Measurements from ENCODE around the gene P2RX3. TPM values are rescaled to one million over a fixed set of nuclear protein-coding genes. Genes with fewer than 3 reads are reported as not detected.

P2RX3 gene
- total and polyA plus RNA-seq, 2 donors from 2014 or later, result not detected

DNA sequence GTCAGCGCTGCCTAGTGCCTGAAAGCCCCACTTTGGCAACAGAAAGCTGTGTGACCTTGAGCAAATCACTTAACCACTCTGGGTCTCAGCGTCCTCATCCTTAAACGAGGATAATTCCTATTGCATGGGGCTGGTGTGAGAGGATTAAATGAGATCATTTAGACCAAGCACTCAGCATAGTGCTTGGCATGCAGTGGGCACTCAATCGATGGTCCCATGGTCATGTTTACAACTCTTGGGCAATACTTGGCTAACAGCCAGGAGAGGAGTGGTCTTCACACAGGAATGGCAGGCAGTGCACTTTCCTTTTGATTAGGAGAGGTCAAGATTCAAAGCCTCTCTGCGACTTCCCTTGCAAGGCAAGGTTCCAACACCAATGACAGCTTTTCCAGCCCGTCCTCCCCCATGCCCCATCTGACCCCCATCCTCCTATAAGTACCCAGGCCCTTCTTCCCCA lies 27.5 kb upstream of the P2RX3 start:
- peak overlapping the region in 2 of 3 donors; percentile 37 for H3K9ac ChIP-seq (ENCODE audit: low read length in 3 of 3)
- H3K27me3 ChIP-seq (ENCODE audit: control insufficient read depth, insufficient read depth, low read length), result no peaks in the 10 kb centered on the region
- intact Hi-C loops (cut with DNase I), result no loop called here
- H3K36me3 ChIP-seq (ENCODE audit: control insufficient read depth in 2 of 3, insufficient read depth in 3 of 3, low read length in 3 of 3), result peaks cover 4 to 14% (median 12%) of the 10 kb centered on the region in 3 donors
- H3K4me1 ChIP-seq (ENCODE audit: control insufficient read depth in 2 of 3, insufficient read depth in 2 of 3, low read depth in 1 of 3, low read length in 3 of 3), result peaks cover 5 to 24% (median 7%) of the 10 kb centered on the region in 3 donors
- H3K27ac ChIP-seq (ENCODE audit: low read depth in 2 of 2, low read length in 2 of 2), result peak overlapping the region; percentile 59 to 77
- FAIRE-seq (no peak), DNase-seq (peak in 2 of 5 donors; percentile 19 to 60)
- TF ChIP-seq, protein P1, sequence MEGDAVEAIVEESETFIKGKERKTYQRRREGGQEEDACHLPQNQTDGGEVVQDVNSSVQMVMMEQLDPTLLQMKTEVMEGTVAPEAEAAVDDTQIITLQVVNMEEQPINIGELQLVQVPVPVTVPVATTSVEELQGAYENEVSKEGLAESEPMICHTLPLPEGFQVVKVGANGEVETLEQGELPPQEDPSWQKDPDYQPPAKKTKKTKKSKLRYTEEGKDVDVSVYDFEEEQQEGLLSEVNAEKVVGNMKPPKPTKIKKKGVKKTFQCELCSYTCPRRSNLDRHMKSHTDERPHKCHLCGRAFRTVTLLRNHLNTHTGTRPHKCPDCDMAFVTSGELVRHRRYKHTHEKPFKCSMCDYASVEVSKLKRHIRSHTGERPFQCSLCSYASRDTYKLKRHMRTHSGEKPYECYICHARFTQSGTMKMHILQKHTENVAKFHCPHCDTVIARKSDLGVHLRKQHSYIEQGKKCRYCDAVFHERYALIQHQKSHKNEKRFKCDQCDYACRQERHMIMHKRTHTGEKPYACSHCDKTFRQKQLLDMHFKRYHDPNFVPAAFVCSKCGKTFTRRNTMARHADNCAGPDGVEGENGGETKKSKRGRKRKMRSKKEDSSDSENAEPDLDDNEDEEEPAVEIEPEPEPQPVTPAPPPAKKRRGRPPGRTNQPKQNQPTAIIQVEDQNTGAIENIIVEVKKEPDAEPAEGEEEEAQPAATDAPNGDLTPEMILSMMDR (IDR thresholded peaks at IDR 0.05; ENCODE audit: borderline replicate concordance, extremely low read depth, insufficient read depth), result no peak
- no peaks in the 10 kb centered on the region for H3K9me3 ChIP-seq (ENCODE audit: control insufficient read depth in 2 of 3, insufficient read depth in 1 of 3, low read length in 3 of 3)
- peak overlapping the region in 2 of 3 donors; percentile 7 to 35 for H3K4me3 ChIP-seq (ENCODE audit: low read length in 3 of 3)

DNA sequence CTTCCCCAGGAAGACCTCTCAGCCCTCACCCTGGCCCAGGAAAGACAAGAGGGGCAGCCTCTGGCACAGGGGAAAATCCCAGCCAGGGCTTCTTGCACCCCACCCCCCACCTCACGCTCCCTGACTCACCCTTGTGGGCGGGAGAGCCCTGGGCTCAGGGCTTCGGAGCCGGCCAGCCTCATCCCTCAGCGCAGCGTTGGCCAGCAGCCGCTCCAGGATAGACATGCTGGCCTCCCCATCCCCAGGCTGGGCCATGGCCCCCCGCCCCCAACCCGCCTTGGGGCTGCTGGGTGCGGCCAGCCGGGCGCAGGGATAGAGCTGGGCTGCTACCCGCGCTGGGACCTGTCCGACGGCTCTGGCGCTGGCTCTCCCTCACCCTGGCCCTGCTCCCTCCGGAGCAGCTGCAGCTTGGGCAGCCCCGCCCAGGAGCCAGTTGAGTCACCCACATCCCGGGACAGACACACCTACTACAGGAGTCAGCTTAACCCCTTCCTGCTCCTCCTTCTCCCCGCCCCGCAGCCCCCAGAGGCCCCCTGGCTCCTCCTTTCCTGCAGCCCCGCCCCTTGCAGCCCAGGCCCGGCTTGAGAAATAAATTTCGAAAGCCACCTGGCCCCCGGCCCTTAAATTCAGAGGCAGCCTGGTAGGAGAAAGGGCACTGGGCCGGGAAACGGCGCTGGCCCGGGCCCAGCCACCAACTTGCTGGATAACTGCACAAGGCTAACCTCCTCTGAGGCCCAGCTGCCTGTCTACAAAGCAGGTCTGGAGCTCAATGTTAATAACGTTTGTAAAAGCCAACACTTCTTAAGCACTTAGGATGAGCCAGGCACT lies 26.8 kb upstream of the P2RX3 start:
- FAIRE-seq (no peak), DNase-seq (peak; percentile 91 to 97 (median 91))
- no peaks in the 10 kb centered on the region for H3K9me3 ChIP-seq (ENCODE audit: control insufficient read depth in 2 of 3, insufficient read depth in 1 of 3, low read length in 3 of 3)
- H3K4me1 ChIP-seq (ENCODE audit: control insufficient read depth in 2 of 3, insufficient read depth in 2 of 3, low read depth in 1 of 3, low read length in 3 of 3), result peaks cover 5 to 28% (median 11%) of the 10 kb centered on the region in 3 donors
- no peaks in the 10 kb centered on the region for H3K27me3 ChIP-seq (ENCODE audit: control insufficient read depth, insufficient read depth, low read length)
- intact Hi-C loops (cut with DNase I), result no loop called here
- H3K36me3 ChIP-seq (ENCODE audit: control insufficient read depth in 2 of 3, insufficient read depth in 3 of 3, low read length in 3 of 3), result peaks cover 4 to 16% (median 14%) of the 10 kb centered on the region in 3 donors
- TF ChIP-seq, protein P1 (IDR thresholded peaks at IDR 0.05; ENCODE audit: borderline replicate concordance, extremely low read depth, insufficient read depth), result no peak
- peak overlapping the region; percentile 66 to 77 for H3K27ac ChIP-seq (ENCODE audit: low read depth in 2 of 2, low read length in 2 of 2)
- H3K9ac ChIP-seq (ENCODE audit: low read length in 3 of 3), result peak overlapping the region in 1 of 3 donors; percentile 37
- peak overlapping the region in 2 of 3 donors; percentile 8 to 35 for H3K4me3 ChIP-seq (ENCODE audit: low read length in 3 of 3)

GRCh38 chr11:57312511-57313021 lies 25.6 kb upstream of the P2RX3 start:
- peaks cover 14 to 27% (median 23%) of the 10 kb centered on the region in 3 donors for H3K36me3 ChIP-seq (ENCODE audit: control insufficient read depth in 2 of 3, insufficient read depth in 3 of 3, low read length in 3 of 3)

More at GRCh38 chr11:57312511-57313021, 25.6 kb upstream of the P2RX3 start:
- H3K4me3 ChIP-seq (ENCODE audit: low read length in 3 of 3), result no peak overlapping the region
- H3K9me3 ChIP-seq (ENCODE audit: control insufficient read depth in 2 of 3, insufficient read depth in 1 of 3, low read length in 3 of 3), result no peaks in the 10 kb centered on the region
- H3K27ac ChIP-seq (ENCODE audit: low read depth in 2 of 2, low read length in 2 of 2), result no peak overlapping the region
- FAIRE-seq (no peak), DNase-seq (peak in 1 of 5 donors; percentile 74)
- peaks cover 5 to 25% (median 11%) of the 10 kb centered on the region in 3 donors for H3K4me1 ChIP-seq (ENCODE audit: control insufficient read depth in 2 of 3, insufficient read depth in 2 of 3, low read depth in 1 of 3, low read length in 3 of 3)
- intact Hi-C loops (cut with DNase I), result no loop called here
- TF ChIP-seq, protein P1 (IDR thresholded peaks at IDR 0.05; ENCODE audit: borderline replicate concordance, extremely low read depth, insufficient read depth), result no peak
- H3K9ac ChIP-seq (ENCODE audit: low read length in 3 of 3), result no peak overlapping the region
- H3K27me3 ChIP-seq (ENCODE audit: control insufficient read depth, insufficient read depth, low read length), result no peaks in the 10 kb centered on the region

Data from kidney (tissue), 14 donors.